ENCODE results near the gene PLA2G4D. TPM values are rescaled to one million over a fixed set of nuclear protein-coding genes. Genes with fewer than 3 reads are reported as not detected.
A peak's percentile ranks its signal among the peaks of the same experiment; 100 is the strongest.

PLA2G4D gene
- total RNA-seq, 1 experiment from 2014 or later: not detected

DNA sequence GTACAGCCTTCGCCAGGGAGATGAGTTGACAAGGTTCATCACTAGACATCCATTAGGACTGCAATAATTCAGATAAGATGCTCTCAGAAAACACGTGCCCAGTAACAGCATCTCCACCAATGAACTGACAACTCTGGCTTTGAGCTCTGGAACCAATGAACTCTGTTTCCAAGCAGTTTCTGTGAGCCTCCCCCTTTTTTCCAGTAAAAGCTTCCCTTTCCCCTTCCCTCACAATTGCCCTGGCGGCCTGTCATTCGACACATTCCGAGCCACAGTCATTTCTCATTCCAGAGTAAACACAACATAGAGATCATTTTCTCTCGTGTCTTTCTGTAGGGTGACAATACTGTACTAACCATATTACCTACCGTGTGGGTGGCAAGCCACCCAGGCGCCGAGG, 3.6 kb downstream of the PLA2G4D start:
- no peak for DNase-seq (ENCODE audit: low read depth)

DNA sequence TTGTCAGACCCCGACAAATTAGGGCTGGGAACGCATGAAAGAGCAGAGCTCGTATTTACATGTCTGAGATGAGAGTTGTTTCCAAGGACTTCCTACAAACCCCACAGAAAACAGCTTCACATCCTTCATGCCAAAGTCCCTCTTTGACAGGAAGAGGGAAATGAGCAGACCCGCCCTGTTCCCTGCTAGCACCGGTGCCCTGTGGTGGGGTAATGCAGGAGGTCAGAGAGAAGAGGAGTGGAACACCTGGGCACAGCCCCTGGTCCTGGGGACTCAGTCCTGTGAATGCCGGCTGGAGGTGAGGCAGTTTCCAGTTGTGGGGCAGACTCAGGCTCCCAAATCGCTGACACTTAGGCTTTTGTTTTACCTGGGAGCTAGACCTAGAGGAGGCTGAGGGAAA, 4.0 kb downstream of the PLA2G4D start:
- no peak for DNase-seq (ENCODE audit: low read depth)

DNA sequence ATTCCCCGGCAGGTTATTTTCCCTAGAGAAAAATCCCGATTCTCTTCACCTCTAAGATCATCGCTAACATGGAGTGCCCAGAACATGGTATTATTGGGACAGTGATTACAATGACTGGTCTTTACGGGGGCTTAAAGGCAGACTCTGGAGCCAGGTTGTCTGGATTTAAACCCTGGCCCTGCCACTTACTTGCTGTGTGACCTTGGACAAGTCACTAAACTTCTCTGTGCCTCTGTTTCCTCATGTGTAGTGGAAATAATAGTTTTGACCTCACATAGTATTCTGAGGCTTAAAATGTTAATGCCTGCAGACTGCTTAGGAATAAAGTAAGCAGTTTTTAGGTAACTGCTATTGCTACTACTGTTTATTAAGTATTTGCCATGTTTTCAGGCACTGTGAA, 4.4 kb downstream of the PLA2G4D start:
- no peak for DNase-seq (ENCODE audit: low read depth)

DNA sequence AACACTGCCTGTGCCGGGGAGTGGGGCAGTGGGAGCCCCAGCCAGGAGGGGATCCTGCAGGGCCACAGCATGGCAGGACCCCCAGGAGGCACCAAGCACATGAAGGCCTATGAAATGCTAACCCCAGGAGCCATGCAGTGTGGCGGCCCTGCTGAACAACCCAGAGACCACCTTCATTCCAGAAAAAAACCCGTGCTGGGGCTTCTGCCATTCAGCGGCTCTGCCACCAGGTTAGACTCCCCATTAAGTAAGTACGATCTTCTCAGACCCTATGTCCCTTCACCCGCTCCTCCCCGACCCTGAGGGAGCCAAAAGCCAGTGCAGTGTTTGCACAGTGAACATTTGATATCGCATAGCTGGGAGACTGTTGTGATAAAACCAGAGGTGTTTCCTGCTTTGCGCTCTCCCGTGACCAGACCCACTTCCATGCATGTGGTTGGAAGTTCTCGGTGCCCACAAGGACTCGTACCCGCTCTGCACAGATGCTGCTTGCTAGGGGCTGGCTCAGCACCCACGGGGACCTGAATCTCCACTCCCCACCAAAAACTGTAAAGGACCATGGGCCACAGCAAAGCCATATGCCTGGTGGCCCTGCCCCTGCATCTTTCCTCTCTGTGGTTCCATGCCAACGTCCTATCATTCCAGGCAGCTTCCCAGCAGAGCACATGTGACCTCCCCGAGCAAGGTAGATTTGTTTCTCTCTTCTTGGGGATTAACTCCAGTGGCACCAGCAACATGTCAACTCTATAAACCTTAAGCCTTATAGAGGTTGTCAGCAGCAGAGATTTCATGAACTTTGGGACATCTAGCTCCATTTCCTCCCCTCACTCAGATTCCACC, 5.3 kb downstream of the PLA2G4D start:
- DNase-seq (ENCODE audit: low read depth): no peak

DNA sequence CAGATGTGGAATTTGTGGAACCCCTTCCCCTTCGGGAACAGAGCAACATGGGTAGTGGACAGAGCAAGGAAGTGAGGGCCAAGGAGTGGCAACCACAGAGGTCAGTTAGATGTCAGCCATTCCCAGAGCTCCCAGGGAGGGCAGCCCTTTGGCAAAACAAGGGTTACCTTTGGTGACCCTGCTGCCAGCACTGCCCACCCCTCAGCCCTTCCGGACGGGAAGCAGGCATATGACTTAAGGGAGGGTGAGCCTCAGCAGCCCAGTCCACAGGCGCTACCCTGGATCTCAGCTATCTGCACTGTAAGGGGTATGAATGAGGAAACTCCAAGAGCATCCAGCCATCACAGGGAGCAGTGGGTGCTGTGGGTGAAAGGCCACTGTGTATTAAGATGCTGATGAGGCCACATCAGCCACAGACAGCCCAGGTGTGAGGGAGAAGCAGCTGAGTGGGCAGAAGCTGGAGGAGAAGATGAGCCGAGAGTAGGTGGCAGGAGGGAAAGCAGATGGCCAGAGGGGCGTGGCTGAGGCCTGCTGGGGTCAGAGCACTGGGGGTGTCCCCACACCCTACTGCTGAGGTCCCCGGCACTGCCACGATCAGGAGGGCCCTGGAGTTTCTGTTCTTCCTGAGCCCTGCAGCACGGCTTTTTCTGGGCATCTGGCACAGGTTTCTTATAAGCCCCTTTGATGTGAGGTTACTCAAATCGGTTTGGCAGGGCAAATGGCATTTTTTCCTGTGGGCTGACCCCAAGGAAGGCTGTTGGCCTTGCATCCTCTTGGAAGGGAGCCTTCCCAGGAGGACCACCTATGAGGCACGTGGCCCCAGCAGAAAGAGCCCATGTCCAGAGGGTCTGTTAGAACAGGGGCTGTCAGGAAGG, 6.2 kb downstream of the PLA2G4D start:
- no peak for DNase-seq (ENCODE audit: low read depth)

DNA sequence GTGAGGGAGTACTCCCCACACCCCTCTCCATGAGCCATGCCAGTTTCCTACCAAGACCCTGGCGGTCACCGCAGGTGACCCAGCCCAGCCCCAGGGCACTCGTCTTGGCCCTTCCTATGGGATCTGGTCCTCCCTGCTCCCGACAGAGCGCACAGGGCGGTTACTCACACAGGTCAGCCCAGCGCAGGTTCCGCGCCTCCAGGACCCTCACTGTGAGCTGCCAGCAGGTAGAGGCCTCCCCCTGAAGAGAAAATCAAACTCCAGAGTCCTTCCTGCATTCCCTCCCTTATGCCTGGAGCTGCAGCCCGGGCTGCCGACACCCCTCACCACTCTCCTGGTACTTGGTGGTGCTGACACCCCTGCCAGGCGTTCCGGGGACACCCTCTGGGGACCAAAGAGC, 6.9 kb downstream of the PLA2G4D start:
- DNase-seq (ENCODE audit: low read depth): no peak

DNA sequence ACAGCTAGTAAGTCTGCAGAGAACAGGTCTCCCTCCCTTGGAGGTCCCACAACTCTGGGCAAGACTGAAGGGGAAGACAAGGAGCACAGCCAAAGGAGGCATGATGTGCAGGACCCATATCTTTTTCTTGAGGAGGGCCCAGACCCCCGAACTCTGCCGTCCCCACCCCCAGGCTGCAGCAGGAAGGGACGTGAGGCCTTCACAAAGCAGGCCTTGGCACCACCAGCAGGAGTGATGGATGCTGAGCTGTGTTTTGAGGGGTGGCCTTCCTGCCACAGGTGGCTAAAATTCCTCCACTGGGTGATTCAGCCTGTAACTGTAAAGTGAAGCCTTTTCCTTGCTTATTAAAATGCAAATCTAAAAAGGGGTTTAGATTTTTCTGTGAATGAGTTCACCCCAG, 8.6 kb downstream of the PLA2G4D start:
- no peak for DNase-seq (ENCODE audit: low read depth)

DNA sequence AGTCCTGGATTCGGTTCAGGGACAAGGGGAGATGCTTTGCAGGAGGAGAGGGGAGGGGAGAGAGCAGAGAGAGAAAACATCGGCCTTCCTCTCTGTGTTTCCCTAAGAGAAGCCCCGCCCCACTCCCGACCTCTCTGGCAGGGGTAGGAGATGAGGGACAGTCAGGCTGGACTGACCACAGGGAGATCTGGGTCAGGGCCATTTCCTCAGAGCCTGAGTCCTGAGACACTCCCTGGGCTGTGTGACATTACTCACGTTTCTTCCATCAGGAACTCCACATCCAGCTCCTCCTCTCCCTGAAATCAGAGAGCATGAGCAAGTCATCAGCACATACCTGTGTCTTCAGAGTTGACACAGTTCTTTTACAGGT, 9.1 kb downstream of the PLA2G4D start:
- DNase-seq (ENCODE audit: low read depth): no peak

DNA sequence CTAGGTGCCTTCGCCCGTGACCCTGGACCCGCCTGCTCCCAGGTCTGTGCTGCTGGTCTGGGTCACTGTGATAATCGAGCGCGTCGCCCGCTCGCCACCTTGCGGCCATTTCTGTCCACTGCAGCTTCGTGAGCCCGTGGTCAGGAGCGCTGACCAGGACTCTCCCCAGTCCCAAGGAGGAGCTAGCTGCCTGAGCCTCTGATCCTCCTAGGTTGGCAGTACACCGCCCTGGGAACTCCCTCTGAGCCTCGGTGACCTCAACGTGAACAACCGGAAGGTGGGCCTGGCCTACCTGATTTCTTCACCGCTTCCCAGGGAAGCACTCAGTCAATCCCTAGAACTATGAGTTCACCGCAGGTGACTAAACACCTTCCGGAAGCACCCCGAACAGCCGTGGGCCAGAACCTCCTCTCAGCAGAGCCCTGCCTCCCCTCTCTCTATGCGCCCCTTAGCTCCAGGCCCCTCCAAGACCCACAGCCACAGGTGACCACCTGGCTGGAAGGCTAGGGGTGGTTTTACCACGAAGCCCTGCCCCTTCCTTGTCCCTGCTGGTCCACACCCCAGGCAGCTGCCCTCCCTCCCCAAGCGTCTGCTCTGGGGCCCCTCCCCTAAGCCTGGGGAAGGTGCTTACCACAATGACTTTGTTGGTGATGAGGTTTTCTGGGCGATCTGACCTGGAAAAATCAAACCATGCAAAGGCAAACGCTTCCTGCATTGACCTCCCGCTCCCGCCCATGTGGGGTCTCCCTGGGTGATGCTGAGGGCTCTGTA, 9.7 kb downstream of the PLA2G4D start:
- peak; percentile 41 for DNase-seq (ENCODE audit: low read depth)

DNA sequence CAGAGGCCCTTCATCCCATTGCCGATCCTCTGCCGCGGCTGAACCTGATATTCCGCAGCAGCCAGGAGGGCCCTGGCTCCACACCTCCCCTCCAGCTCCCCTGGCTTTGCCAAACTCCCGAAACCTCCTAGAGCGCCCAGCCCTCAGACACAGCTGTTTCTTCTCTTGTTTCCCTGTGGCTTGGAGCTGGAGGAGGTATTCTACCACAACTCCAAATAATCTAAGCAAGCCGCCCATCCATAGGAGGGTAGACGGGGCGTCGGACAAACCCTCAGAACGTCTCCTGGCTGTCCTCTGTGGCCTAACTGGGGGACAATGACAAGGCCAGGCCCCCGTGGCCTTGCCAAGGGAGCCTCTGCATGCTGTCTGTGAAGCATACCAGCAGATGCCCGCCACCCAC, 10.4 kb downstream of the PLA2G4D start:
- no peak for DNase-seq (ENCODE audit: low read depth)

DNA sequence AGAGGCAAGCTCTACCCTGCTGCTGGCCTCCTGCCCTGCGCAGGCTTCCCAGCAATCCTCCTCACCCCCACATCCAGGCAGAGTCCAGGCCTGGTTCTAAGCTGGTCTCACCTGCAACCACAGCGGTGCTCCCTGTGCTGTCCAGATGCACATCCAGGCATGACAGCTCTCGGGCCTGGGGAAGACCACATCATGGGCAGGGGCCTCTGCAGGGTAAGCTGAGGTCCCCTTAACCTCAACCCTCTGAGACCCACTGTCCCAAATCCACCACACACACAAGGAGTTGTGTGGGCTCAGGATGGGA, 10.8 kb downstream of the PLA2G4D start:
- no peak for DNase-seq (ENCODE audit: low read depth)

DNA sequence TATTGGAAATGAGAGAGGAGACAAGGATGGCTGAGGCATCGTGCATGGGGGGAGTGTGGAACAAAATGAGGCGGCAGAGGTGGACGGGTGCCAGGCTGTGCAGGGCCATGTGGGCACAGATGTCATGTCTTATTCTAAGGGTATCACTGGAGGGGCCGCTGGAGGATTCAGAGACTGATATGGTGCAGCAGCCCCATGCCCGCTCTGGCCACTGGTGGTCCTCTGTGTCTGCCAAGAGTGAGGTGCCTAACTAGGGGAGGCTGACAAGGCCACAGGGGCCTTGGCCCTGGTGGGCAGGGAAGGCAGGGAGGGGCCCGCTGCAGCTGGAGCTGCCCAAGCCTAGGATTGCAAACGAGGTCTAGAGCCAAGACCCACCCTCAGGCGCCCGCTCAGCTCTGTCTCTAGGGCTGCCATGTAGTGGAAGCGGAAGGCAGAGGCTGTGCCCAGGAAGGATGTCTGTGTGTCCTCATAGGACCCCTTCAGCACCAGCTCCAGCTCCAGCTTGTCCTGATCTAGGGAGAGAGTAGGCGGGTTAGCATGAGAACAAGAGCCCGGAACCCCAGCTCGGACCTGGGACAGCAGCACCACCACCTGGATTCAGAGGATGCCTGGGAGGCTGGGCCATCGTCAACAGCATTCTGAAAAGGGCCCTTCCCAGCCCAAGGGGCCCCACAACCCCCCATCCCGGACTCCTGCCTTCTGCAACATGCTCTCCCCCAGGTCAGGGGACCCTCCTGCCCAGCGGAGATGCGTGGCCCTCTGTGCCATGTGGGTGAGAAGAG, 11.3 kb downstream of the PLA2G4D start:
- DNase-seq (ENCODE audit: low read depth): no peak

DNA sequence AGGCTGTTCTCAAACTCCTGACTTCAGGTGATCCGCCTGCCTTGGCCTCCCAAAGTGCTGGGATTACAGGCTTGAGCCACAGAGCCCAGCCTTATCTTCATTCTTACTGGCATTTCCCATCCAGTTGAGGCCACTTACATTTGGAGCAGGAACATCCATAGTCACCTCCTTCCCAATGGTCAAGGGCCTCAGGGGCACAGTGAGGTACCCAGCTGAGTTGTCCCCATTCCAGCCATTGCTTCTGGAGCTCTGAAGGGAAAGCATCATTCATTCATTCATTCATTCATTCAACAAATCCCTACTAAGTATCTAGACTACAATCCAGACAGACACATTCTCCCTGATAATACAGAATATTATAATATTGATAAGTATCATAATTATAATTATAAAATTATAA, 12.2 kb downstream of the PLA2G4D start:
- no peak for DNase-seq (ENCODE audit: low read depth)

DNA sequence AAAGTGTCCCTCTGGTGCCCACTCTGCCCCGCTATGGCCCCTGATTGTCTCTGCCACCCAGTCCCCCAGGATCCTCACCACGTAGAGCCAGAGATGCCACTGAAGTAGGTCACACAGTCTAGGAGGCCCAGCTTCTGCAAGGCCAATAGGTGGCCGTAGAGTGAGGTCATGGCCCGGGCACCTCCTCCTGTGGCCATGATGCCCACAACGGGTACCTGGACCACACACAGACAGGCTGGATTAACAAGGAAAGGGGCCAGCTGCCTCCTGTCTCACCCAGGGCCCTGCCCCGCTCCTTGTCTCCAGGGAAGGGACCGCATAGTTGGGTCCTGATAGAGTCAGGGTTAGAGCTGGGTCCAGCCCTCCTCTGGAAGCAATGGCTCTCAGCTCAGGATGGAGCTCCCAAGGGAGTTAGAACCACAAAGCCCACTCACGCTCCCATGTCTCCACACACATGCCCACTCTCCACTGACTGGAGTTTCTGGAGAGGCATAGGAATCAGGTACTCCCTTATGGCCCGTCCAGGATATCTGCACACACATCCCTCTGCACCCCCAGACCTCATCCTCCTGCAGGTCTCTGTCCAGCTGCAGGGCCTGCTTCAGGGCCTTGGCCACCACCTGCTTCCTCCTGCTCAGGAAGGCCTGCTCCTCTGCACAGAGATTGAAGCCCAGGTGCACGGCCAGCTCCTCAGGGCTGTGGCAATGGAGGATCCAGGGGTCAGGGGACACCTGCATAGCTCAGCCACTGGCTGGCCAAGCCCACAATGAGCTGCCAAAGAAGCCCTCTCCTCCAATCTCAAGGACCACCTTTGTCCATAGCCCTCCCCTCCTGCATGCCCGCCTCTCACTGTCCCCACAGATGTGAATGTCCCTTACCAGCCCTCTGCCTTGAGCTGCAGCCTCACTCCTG, 13.2 kb downstream of the PLA2G4D start:
- DNase-seq (ENCODE audit: low read depth): no peak

DNA sequence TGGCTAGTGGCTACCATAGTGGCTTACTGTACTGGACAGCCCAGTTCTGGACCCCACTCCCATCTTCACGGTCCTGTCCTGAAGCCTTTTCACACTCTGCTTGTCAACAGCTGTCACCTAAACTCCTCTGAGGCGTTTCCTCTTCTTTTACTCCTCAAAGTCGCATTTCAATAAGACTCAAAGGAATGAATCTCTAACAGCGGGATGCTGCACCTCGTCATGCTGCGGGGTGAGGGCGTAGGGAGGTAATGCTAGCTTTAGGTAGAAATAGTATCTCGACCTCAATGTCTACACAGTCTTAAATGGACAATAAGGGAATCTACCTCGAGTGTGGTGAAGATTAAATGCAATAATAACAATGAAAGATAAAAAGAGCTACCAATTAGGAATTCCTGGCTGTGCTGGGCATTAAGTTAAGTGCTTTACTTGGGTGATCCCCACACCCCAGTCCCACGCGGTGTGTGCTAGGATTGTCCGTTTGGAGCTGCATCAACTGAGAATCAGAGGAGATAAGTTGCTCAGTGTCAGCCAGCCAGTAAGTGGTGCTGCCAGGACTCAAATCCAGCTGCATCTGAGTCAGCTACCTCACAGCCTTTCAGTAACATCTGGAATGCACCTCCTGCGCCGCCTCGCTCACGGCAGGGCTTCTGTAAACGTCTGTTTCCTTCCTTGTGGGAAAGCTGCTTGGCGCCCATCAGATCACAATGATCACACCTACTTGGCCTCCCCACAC, 14.0 kb downstream of the PLA2G4D start:
- DNase-seq (ENCODE audit: low read depth): no peak

DNA sequence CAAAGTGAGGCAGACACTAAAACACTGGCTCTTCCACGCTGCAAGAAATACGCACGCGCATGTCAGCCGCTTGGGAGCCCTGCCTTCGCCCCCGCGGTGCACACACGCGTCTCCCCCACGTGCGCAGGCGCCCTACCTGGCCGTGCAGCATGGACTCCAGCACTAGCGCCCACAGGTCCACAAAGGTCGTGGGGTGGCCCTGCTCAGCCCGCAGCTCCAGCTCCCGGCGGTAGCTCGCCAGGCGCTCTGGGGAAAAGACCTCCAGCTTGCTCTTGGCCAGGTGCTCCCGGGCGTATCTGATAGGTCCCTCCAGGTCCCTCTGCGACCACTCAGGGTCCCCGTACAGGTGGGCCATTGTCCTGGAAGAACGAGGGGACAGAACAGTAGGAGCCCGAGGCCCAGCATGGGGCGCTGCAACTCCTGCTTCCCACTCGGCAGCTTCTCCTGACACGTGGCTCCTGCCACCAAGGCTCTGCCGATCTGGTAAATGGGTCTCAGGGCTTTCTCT, 14.9 kb downstream of the PLA2G4D start:
- DNase-seq (ENCODE audit: low read depth): no peak

DNA sequence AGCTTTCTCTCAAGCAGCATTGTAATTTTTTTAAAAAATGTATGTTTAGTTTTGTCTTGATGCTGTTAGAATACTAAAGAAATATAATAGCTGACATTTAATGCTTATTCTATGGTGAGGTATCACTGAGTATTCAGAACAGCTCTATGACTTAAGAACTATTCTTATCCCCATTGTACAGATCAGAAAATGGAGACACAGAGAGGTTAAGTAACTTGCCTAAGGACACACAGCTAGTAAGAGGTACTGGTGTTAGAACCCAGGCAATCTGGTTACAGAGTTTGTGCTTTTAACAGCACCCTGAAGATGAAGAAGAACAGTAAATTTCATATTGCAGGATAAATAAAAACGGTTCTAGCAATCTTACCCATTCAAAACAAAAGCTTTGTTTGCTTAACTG, 15.5 kb downstream of the PLA2G4D start:
- no peak for DNase-seq (ENCODE audit: low read depth)

DNA sequence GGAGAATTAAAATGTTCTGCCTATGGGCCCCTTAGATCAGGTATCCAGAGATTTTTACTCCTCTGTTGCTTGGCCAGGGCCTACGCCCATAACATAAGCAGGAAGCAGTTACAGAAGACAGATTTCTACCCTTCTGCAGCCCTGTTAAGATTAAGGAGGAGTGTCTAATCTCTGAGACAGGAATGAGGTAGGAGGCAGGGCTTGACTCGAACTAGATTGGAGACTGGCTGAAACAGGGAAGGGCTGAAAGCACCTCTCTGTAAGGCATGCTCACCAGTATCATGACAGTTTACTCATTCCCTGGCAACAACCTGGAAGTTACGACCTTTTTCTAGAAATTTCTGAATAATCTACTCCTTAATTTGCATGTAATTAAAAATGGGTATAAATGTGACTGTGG, 16.7 kb downstream of the PLA2G4D start:
- DNase-seq (ENCODE audit: low read depth): no peak

DNA sequence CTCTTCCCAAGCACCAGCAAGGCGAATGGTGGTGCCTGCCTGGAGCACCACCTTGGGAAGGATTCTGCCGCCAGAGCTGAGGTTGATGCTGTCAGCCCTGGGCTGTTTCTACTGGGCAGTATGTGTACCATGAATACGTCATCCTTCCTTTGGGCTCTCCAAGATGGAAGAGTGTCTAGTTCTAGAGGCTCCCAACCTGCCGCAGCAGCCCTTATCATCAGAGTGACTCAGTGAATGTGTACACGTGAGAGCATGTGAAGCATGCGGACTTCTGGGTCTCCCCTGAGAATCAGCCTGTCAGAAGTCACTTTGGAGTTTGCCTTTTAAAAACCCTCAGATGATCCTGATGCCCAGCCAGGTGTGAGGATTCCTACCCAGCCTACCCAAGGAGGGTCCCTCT, 20.9 kb downstream of the PLA2G4D start:
- no peak for DNase-seq (ENCODE audit: low read depth)

All from LHCN-M2 (cell line).